Body of pancreas (tissue), 4 donors: ENCODE measurements around the gene MYOM1. TPM values are rescaled to one million over a fixed set of nuclear protein-coding genes. Genes with fewer than 3 reads are reported as not detected.

ENCODE experiments used
- ATAC-seq: fragments of 150-250 bp; one replicate; pipeline ENCODE4 v1.9.1; 2016
- DNase-seq, 4 donors: peaks; one replicate each; pipeline ENCODE4 v3.0.0-alpha.2; 2019
- H3K27ac ChIP-seq, 4 donors: fragments of 200-600 bp; sonication (generic); 1 replicate in 3 of 4; 2 replicates in 1 of 4; pipeline versions ENCODE4 v1.5.1 to v1.6.1; 2016 to 2019; ENCODE audit warnings: mild to moderate bottlenecking in 1 of 4, mixed read lengths in 1 of 4, moderate library complexity in 1 of 4
- H3K27me3 ChIP-seq, 2 donors: fragments of 200-600 bp; sonication (generic); one replicate each; pipeline ENCODE4 v1.6.0; 2016; ENCODE audit warnings: mild to moderate bottlenecking in 1 of 2
- H3K36me3 ChIP-seq, 2 donors: fragments of 200-600 bp; sonication (generic); replicated peaks in 1 of 2; 2 replicates each; pipeline ENCODE4 v1.5.1; 2016; ENCODE audit warnings: low read depth in 2 of 2; ENCODE audit not compliant: insufficient read depth in 1 of 2
- H3K4me1 ChIP-seq: fragments of 200-600 bp; sonication (generic); one replicate; pipeline ENCODE4 v1.6.0; 2016
- H3K4me3 ChIP-seq, 2 donors: fragments of 200-600 bp; sonication (generic); 1 replicate in 1 of 2; 2 replicates in 1 of 2; pipeline ENCODE4 v1.5.1; 2016 to 2019
- H3K9me3 ChIP-seq, 3 donors: fragments of 200-600 bp; sonication (generic); 1 replicate in 2 of 3; 2 replicates in 1 of 3; pipeline ENCODE4 v1.5.1; 2016
- POLR2A ChIP-seq, 3 donors: fragments of 450-650 bp; IDR thresholded peaks; one replicate each; pipeline ENCODE4 v1.6.1; 2016; ENCODE audit warnings: antibody characterized with exemption in 3 of 3, mild to moderate bottlenecking in 2 of 3
- WGBS, 2 donors: methylation state at CpG; one replicate each; pipeline ENCODE4 v1.1.5; 2017; 5-methylcytosine and 5-hydroxymethylcytosine counted together
- intact Hi-C: fragments of 100-400 bp; cut with DNase I; formaldehyde crosslinking; loops from one replicate; pipeline ENCODE4 v1.15.1; 2023
- total RNA-seq, 2 donors: library from RNA; depleted of rRNA; stranded (reverse); fragments of >200 nt; gene quantifications; one replicate each; pipeline ENCODE4 v1.1.0, GENCODE V29; 2016
- TF ChIP-seq, protein P1 (sequence below), 7 experiments: fragments of 450-650 bp in 4 of 7; fragments of 200-600 bp in 3 of 7; sonication (generic) in 3 of 7; IDR thresholded peaks; one replicate each; pipeline ENCODE4 v1.5.1; 2016 to 2019; ENCODE audit warnings: antibody characterized with exemption in 7 of 7

MYOM1 gene
- total RNA-seq, 2 donors from 2014 or later: 10.9 to 21.8 TPM

DNA sequence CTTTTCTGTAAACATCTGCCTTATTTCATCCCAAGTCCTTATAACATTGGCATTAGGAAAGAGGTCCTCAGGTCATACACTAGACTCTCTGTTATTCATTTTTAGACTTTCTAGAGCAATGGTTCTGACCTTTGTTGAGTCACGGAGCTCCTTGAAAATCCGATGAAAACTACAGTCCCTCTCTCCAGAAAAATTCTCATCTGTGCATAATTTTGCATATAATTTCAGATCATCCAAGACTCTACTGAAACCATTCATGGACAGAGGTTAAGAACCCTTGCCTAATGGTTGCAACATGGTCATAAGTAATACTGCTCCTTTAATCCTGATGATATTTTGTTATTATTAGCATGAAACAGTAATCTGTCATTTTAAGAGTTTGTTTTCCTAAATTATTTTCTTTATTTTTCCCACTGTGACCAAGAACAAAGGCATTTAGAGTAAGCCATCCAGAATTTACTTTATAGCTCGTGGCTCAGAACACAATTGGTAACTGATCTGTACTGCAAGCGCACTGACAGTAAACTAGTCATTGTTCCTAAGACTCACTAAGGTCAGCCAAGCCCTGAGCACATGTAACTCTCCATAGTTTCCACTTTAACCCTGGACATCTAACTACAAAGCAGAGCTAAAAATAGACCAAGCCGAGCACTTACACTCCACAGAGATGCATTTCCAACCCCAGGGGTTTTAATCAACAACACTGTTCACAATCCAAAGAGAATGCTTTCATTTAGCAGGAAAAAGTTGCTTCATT is 8.4 kb downstream of the MYOM1 start:
- Histone ChIP-seq H3K36me3 (no peaks in the 10 kb centered on the region), H3K4me3 (no peak overlapping the region), H3K27me3 (no peaks in the 10 kb centered on the region), H3K4me1 (peaks cover 60% of the 10 kb centered on the region), H3K9me3 (no peaks in the 10 kb centered on the region), H3K27ac (peak overlapping the region; percentile 22 to 77 (median 67))
- ATAC-seq (peak; percentile 56), DNase-seq (peak in 2 of 4 donors; percentile 27 to 48)
- 31 to 38% methylated on average over 5 of the region's 5 CpGs for WGBS, 2 donors
- no peak for TF ChIP-seq POLR2A (IDR thresholded peaks at IDR 0.05)
- TF ChIP-seq, protein P1, sequence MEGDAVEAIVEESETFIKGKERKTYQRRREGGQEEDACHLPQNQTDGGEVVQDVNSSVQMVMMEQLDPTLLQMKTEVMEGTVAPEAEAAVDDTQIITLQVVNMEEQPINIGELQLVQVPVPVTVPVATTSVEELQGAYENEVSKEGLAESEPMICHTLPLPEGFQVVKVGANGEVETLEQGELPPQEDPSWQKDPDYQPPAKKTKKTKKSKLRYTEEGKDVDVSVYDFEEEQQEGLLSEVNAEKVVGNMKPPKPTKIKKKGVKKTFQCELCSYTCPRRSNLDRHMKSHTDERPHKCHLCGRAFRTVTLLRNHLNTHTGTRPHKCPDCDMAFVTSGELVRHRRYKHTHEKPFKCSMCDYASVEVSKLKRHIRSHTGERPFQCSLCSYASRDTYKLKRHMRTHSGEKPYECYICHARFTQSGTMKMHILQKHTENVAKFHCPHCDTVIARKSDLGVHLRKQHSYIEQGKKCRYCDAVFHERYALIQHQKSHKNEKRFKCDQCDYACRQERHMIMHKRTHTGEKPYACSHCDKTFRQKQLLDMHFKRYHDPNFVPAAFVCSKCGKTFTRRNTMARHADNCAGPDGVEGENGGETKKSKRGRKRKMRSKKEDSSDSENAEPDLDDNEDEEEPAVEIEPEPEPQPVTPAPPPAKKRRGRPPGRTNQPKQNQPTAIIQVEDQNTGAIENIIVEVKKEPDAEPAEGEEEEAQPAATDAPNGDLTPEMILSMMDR (IDR thresholded peaks at IDR 0.05): no peak
- intact Hi-C loops: no loop called here

DNA sequence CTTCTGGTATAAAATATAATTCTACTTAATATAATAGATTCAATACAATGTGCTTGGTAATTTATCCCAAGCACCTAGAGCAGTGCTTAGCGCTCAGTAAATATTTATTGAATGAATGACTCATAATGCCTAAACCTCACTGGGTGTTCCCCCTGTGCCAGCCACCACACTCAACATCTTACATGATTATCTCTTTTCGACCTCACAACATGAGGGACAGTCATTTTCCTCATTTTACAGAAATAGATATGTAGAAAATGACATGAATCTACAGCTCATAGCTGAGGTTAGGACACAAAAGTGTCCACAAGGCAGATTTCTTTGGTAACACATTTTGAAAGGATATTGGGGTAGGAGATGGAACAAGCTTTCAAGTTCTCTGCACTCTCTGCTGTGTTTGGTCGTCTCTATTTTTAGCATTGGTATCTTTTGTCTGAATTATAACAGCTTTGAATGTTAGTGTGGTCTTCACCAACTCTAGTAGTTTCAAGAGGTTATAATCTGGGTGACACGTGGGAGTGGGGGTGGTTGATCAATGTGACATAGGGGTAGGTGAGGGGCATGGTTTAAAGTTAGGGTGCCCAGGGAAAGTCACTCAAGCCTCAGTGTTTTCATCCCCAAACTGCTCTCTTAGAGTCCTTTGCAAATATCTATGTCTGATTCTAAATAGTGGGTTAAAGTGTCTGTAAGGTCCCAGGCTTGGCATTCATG is 9.8 kb downstream of the MYOM1 start:
- ATAC-seq (peak; percentile 57), DNase-seq (peak in 2 of 4 donors; percentile 30 to 35)
- Histone ChIP-seq H3K27me3 (no peaks in the 10 kb centered on the region), H3K4me1 (peaks cover 60% of the 10 kb centered on the region), H3K36me3 (no peaks in the 10 kb centered on the region), H3K9me3 (no peaks in the 10 kb centered on the region), H3K27ac (peak overlapping the region in 3 of 4 donors; percentile 1 to 54 (median 18)), H3K4me3 (no peak overlapping the region)
- no peak for TF ChIP-seq POLR2A (IDR thresholded peaks at IDR 0.05)
- TF ChIP-seq, protein P1 (IDR thresholded peaks at IDR 0.05): no peak
- WGBS, 2 donors: 46 to 63% methylated on average over 4 of the region's 4 CpGs
- intact Hi-C loops: no loop called here

DNA sequence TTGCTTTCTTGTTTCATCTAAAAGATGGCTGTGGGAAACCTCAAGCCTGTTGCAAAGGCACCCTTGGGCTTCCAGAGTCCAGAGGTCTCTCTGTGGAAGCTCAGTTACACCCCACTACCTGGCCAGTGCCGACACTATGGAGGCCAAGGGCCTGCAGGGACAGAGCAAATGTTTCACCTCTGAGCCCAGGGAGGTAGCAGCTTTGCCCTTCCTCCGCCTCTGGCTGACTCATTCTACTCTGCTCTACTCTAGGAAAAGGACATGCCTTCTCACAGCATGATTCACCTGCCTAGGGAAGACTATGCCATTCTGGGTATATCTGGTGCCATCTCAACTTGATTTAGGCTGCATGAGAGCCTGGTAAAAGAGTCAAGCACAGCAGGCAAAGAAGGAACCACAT is 12.2 kb downstream of the MYOM1 start:
- H3K27ac ChIP-seq: peak overlapping the region in 1 of 4 donors; percentile 41
- no peak overlapping the region for H3K4me3 ChIP-seq
- WGBS, 2 donors: 60 to 68% methylated on average over 2 of the region's 2 CpGs
- intact Hi-C loops: no loop called here
- no peaks in the 10 kb centered on the region for H3K36me3 ChIP-seq
- TF ChIP-seq, protein P1 (IDR thresholded peaks at IDR 0.05): no peak
- no peak for TF ChIP-seq POLR2A (IDR thresholded peaks at IDR 0.05)
- H3K4me1 ChIP-seq: peaks cover 40% of the 10 kb centered on the region
- no peaks in the 10 kb centered on the region for H3K27me3 ChIP-seq
- DNase-seq: peak in 1 of 4 donors; percentile 29
- peak; percentile 52 for ATAC-seq
- no peaks in the 10 kb centered on the region for H3K9me3 ChIP-seq

DNA sequence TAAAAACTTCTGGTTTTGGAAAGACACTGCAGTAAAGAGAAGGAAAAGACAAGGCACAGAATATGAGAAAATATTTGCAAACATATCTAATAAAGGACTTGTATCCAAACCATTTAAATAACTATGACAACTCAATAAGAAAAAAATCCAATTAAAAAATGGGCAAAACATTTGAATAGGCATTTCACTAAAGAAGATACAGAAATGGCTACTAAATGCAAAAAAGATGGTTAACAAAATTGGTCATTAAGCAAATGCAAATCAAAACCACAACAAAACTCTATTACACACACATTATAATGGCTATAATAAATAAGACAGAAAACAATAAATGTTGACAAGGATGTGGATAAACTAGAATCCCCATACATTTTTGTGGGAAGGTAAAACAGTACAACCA is 14.5 kb downstream of the MYOM1 start:
- H3K27ac ChIP-seq: no peak overlapping the region
- H3K36me3 ChIP-seq: no peaks in the 10 kb centered on the region
- TF ChIP-seq, protein P1 (IDR thresholded peaks at IDR 0.05): no peak
- TF ChIP-seq POLR2A (IDR thresholded peaks at IDR 0.05): no peak
- no peak for DNase-seq
- intact Hi-C loops: no loop called here
- no peaks in the 10 kb centered on the region for H3K27me3 ChIP-seq
- no peak for ATAC-seq
- peaks cover 22% of the 10 kb centered on the region for H3K4me1 ChIP-seq
- H3K4me3 ChIP-seq: no peak overlapping the region
- no peaks in the 10 kb centered on the region for H3K9me3 ChIP-seq
